GM10248 (cell line): ENCODE data around the gene KIAA1549.
A peak's percentile ranks its signal among the peaks of the same experiment; 100 is the strongest.

Experiments
- CTCF ChIA-PET: fragments of 300-600 bp; sonication (Branson Sonifier 250); formaldehyde crosslinking; extraction: SDS; loops from one replicate; lab custom pipeline; 2021; ENCODE audit warnings: antibody characterized with exemption; lab: Yijun Ruan, JAX
- POLR2A ChIA-PET: fragments of 350-650 bp; sonication (Branson Sonifier 250); formaldehyde crosslinking; extraction: SDS; loops from one replicate; lab custom pipeline; 2020; ENCODE audit warnings: antibody characterized with exemption; lab: Yijun Ruan, JAX
- DNase-seq: peaks from one replicate; pipeline ENCODE4 v3.0.0; 2012; ENCODE audit errors: extremely low spot score
- TF ChIP-seq, protein P1 (sequence below): IDR thresholded peaks from 2 replicates; pipeline ENCODE4 v1.5.1; 2012; ENCODE audit warnings: mild to moderate bottlenecking, low read depth; ENCODE audit errors: extremely low read depth, missing control alignments, control extremely low read depth

Gene KIAA1549

DNA sequence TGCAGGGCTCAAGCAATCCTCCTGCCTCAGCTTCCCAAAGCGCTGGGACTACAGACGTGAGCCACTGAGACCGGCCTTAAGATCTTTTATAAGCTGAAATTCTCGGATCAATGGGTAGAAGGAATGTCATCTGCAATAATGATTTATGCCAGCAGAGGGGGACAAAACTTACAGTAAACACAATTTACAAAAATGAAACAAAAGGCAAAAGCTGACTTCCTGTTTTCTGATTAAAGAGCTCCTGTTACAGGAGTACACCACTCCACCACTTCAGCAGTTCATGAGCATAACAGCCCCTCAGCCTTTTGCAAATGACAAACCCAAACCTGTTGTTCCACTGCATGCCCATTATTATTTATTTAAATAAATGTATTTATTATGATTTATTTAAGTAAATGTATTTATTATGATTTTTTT, 94.7 kb downstream of the KIAA1549 start:
- POLR2A ChIA-PET: no interaction called here
- DNase-seq: peak; percentile 76

DNA sequence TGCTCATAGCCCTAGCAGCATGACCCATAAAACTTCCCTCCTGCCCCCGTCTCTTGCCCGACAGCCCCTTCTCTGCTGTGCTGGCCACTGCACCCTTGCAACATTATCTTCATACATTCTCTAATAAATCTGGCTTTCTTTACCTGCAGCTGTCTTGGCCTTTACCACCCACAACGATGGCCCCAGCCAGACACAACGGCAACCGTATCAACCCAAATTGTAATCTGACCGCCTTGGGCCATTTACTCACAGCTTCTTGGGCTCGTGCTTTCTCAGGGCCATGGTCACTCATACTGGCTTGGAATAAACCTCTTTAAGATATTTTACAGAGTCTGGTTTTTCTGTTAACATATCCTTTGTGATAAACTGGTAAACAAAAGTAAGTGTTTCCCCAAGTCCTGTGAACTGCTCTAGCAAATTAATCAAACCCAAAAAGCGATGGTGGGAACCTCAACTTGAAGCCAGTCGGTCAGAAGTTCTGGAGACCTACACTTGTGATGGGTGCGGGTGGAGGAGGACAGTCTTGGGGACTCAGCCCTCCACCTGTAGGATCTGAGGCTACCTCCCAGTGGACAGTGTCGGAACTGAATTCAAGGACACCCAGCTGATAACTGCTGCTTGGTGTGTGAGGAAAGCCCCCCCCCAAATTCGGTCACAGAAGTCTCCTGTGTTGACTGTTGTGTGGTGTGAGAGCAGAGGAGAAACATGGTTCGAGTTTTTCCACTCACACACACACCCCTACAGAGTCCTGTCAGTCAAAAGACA, 95.6 kb downstream of the KIAA1549 start:
- POLR2A ChIA-PET: no interaction called here
- CTCF ChIA-PET: interaction anchor here (0.8 to 6.8 kb wide), 34 partner anchors 8 to 1119 kb away, joined by 3 to 70 read pairs (median 4); no protein-coding TSS in a partner anchor
- DNase-seq: no peak
- TF ChIP-seq, protein P1, sequence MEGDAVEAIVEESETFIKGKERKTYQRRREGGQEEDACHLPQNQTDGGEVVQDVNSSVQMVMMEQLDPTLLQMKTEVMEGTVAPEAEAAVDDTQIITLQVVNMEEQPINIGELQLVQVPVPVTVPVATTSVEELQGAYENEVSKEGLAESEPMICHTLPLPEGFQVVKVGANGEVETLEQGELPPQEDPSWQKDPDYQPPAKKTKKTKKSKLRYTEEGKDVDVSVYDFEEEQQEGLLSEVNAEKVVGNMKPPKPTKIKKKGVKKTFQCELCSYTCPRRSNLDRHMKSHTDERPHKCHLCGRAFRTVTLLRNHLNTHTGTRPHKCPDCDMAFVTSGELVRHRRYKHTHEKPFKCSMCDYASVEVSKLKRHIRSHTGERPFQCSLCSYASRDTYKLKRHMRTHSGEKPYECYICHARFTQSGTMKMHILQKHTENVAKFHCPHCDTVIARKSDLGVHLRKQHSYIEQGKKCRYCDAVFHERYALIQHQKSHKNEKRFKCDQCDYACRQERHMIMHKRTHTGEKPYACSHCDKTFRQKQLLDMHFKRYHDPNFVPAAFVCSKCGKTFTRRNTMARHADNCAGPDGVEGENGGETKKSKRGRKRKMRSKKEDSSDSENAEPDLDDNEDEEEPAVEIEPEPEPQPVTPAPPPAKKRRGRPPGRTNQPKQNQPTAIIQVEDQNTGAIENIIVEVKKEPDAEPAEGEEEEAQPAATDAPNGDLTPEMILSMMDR: no peak

More for the DNA sequence above, 94.7 kb downstream of the KIAA1549 start:
- CTCF ChIA-PET: interaction anchor here (0.7 to 6.8 kb wide), 45 partner anchors 9 to 1118 kb away, joined by 3 to 70 read pairs (median 4); no protein-coding TSS in a partner anchor
- TF ChIP-seq, protein P1: peak; percentile 55

DNA sequence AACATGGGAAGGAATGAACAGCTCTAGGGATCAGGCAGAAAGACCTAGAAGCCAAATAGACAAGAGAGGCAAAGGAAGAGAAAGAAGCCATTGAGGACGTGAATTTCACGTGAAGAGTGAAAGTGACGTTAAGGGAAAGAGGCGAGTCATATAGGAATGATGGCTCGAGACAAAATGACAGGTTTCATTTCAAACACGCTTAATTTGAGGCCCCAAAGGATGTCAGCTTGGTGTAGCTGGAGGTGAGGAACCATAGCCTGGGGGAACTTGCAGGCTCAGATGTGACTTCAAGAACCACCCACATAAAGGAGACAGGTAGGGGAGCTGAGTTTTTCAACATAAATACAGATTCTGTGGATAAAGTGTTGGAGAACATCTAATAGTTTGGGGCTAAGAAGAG, 98.9 kb downstream of the KIAA1549 start:
- no peak for DNase-seq
- POLR2A ChIA-PET: no interaction called here
- TF ChIP-seq, protein P1: no peak
- CTCF ChIA-PET: interaction anchor here (6.8 kb wide), 1 partner anchor 14 kb away, joined by 70 read pairs; no protein-coding TSS in a partner anchor

DNA sequence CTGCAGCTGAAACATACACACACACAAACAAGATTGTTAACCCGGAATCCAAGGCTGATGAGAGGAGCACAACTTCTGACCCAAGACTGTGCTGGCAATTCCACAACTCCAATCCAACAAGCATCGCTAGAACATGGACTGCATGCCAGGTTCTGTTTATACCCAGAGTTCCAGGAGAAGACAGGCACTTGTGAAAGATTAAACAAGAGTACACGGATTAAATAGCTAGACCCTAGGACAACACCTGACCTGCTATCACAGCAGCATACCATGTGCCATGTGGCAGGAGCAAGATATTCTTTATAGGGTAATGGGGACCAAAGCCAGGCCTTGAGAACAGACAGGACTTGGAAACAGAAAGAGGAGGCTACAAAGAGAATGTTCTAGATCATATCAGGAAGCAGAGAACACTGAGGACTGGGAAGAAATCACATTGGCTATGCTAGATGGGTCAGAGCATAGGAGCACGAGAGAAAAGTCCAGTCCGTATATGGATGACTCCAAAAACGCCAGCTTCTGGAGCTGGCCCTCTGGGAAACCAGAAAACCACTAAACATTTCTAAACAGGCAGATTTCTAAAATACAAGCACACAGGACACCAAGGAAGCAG, 99.5 kb downstream of the KIAA1549 start:
- POLR2A ChIA-PET: no interaction called here
- no peak for DNase-seq
- CTCF ChIA-PET: interaction anchor here (6.8 kb wide), 1 partner anchor 15 kb away, joined by 70 read pairs; no protein-coding TSS in a partner anchor
- TF ChIP-seq, protein P1: no peak

DNA sequence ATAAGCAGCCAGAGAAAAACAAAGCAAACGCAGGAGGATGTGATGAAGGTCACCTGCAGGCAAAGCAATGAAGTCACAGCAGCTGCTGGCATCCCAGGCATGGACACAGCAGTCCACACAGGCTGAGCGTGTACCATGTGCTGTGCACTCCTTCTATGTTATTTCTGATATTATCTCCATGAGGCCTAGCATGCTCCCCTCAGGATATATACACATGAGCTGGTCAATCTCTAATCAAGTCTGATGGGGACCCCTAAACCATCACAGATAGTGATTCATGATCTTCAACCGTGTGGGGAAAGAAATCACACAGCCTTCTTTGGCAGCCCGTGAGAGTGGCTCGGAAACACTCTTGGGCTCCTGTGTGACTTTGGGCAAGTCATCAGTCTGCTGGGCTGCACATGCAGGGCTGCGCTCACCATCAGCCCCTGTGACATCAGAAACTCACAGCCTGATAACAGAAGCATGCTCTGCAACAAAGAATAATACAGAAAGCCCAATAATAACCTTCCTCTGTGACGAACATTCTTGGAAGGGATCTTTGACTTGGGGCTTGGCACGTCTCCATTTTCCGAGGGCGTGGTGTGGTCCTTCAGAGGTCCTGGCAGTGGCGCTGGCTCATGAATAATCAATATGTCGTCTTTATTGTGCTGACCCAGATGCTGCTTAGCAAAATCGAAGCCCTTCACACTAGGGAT, 100.2 kb downstream of the KIAA1549 start:
- ChIA-PET POLR2A (no interaction called here), CTCF (no interaction called here)
- TF ChIP-seq, protein P1: no peak
- DNase-seq: no peak

DNA sequence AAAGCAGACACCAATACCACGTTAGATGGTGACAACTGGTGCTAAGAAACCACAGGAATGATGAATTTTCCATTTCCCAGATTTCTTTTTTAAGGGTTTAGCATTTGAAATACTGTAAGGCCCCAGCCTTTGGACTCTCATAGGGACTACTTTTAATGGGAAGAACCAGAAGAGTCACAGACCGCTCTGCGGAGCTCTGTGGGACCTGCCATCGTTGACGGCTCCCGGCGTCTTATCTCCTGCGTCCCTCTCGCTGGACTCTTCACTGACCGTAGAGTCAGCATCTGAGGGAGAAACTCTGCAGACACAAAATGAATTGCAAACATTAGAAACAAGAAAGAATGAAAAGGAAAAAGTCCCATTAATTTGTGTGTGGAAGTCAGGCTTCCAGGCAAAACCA, 101.8 kb downstream of the KIAA1549 start:
- POLR2A ChIA-PET: no interaction called here
- no peak for DNase-seq
- CTCF ChIA-PET: no interaction called here
- TF ChIP-seq, protein P1: no peak
